NCI-H2227 (cell line): ENCODE data around the gene ANK3.

Source experiments
- DNase-seq: peaks from one replicate; lab custom pipeline; 2025; ENCODE audit not compliant: unreplicated experiment; lab: John Stamatoyannopoulos, UW

The ANK3 gene

DNA sequence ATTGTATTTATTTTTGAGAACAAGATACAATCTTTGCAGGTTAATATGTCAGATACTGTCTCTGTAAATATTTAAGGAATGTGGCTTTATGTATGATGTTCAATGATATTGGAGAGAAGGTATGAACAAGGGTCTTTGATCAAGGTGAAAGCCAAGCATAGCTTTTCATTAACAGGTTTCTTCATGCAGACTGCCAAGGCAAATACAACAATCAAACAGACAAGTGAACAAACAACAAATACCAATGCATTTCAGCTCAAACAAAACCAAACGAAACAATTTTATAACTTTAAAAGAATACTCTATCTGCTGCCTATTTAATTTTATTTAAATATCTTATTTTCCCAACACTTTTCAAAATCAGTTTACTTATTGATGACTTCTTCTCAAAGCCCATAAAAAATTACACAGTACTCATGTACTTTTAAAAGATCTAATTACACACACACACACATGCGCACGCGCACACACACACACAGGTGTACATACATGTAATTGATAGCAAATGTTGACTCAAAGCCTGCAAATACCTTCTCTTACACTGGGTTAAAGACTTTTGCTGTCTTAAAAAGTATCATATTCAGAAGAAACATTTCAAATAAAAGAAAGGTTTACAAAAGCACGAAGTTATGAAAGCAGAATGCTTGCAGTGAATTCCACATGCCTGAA, 282.2 kb downstream of the ANK3 start:
- no peak for DNase-seq

DNA sequence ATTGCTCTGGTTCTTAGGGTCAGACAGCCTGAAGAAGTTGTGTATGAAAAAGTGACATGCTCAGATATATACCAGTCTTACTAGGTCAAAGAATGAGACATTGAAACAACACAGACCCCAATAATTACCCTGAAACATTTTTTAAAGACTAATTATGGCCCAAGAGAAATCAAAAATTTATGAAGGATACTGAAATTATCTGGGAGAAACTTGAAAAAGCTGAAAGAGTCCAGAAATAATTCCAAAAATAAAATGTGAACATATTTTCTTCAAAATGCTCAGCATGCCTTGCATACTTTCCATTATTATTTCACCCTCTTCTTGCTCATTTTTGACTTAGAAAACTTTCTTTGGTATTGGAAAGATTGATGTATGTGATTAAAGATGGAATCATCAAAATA, 284.4 kb downstream of the ANK3 start:
- DNase-seq: no peak

- no peak for DNase-seq
These were observed 287.9 kb downstream of the ANK3 start for GRCh38 chr10:60101821-60102220.

GRCh38 chr10:60099998-60100747, 289.5 kb downstream of the ANK3 start:
- DNase-seq: peak; percentile 60

DNA sequence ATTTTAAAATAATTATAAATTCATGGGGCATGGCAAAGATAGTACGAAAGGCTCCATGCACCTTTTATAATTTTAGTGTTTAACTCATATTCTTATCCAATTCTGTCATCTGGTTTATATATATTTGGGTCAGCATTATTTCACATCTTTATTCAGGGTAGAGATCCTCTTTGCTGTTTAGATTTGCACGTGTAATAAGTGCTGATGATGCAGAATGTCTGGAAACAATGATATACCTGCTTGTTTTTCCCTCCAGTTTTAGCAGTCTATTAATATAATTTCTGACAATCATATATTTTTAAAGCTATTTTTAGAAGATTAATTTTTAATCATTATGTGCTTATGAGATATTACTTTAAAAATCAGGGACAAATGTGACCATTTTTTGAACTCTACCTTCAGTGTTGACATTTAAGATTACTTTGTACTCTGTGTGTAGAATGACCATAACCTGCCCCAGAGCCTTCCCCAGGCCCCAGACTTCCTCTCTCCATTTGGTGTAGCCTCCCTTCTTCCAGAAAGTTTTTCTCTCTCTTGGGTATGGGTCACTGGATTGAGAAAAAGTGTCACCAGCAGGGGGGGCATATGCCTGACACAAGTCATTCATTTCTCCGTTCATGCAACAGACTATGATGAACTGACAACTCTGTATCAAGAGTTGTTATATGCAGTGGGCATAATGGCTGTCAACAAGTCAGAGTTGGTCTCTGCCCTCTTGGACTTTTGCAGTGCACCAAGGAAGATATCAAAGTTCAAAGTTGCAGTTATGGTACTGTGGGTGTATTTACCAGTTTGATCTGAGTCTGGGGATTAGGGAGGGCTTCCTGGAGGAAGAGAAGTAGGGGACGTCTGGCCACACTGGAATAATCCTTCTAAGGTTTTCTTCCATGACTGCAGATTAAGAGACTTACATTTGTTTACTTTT, 290.7 kb downstream of the ANK3 start:
- DNase-seq: no peak

- no peak for DNase-seq
These were observed 292.7 kb downstream of the ANK3 start for GRCh38 chr10:60096761-60097513.

DNA sequence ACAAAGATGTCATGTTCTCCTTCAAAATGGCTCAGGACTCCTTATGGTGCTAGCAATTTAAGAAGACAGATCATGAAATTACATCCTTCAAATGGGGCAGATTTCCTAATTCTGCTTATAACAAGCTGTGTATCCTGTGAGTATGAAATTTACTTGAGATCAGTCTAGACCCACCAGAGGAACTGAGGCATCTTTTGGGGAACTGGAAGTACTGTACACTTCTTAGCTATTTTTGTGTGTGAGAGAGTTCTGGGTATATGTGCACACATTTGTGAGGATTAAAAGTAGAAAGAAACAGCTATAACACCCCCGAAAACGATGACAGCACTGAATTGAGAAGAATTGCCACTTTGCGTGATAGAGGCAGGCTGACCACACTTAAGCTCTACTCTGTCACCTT, 296.4 kb downstream of the ANK3 start:
- no peak for DNase-seq

GRCh38 chr10:60086862-60087261, 302.8 kb downstream of the ANK3 start:
- DNase-seq: no peak

DNA sequence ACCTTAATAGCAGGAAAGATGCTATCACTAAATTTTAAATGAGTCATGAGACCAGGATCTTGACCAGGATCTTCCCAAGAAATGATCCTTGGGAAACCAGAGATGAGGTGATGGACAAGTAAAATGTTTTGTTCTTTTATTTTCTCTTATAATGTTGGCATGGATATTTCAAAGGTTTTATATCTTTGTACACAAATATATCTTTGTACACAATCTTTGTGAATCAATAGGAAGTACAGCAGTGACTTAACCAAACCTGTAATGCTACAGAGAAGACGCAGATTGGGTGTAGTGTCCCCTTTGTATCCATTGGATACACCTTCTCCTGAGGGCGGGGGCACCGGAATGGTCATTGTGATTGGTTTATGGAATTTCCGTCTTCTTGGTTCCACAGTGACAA, 303.3 kb downstream of the ANK3 start:
- no peak for DNase-seq

DNA sequence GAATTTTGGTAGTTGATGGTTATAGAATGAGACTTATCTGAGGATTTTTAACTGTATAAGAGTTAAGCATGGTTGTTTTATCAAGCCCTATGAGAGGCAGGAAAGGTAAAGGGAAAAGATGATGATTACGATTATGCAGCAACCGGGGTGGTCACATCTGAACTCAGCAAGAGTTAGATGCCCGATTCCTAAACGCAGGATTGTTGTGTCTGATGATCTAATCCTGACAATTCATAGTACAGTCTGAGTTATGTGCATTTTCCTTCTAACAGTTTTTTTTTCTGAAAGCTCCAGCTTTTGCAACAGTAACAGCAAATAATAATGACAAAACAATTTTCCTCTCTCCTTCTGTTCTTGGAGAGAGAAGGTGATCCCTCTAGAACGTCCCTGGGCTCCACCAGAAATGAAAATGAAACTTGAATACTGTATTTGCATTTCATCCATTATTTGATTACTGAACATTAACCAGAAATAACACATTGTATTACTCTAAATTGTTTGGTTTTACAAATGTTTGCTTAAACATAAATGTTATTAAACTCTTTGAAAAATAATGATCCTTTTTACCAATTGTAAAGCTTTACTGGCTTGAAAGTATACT, 306.8 kb downstream of the ANK3 start:
- DNase-seq: no peak

DNA sequence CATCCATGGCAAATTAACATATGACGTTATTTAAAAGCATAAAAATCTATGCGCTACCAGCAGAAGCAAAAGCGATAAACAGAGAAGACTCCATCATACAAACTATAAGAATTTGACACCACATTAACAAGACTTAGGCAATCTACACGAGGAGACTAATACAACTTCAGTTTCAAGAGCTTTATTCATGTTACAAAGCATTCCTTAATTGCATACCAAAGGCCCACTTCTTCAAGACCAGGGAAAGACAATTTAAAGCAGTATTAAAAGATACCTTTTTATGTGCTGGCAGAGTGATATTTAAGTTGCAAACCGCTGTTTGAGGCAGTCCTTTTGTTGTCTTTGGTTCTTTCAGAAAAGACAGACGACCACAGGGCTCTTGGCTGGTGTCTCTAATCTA, 307.3 kb downstream of the ANK3 start:
- DNase-seq: no peak

DNA sequence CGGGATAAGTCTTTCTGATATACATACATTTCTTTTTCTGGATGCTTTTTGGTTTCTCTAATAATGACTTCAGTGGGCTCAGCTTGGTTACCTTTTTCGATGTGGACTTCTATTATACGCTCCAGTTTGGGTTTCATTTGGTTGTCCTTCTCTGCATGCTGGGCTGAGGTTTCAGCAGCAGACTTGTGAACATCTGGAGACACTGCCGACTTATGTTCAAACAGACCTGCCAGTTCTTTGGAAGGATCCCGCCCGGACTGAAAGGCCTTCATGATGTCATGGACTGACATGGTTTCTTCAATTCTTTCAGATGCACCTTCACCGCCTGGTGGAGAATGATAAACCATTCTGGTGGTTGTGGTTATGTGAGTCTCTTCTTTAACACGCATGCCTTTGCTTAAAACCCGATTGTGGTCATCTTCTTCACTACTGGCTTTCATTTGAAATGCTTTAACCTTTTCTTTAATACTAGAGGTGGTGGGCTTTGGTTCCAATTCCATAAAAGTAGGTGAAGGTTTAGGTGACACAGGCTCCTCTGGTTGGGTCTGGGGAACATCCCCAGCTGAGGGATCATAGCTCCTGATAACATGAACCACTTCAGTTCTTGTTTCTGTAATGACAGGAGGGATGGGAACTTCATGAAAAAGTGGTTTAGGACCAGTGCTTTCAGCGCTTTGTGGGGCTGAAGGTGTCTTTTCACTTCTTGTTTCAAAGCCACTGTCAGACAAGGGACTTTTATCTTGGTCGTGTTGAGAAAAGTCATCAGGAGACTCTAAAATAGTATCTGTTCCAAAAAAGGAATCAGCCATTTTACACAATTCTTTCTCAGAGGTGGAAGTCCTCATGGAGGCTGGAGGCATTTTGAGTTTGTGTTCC, 315.7 kb downstream of the ANK3 start:
- DNase-seq: no peak

GRCh38 chr10:60073397-60073780, 316.3 kb downstream of the ANK3 start:
- DNase-seq: no peak

DNA sequence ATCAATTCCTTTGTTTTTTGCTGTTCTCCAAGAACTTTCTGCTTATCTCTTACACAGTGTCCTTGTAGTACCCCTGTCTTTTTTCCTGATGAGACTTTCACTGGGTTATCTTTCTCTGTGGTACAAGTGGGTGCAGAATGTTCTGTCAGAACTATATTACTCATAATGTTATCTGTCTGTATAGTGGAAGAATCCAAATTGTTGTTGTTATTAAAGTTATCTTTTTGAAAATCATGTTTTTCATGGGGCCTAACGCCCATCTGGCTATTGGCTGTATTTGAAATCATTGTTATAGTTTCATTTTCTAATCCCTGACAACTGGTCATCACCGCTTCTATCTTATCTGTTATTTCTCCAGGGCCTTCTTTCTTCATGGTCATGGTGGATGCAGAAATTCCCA, 320.4 kb downstream of the ANK3 start:
- DNase-seq: no peak

- DNase-seq: no peak
These were observed 339.3 kb downstream of the ANK3 start for GRCh38 chr10:60050366-60050765.

- DNase-seq: no peak
These were observed 341.6 kb downstream of the ANK3 start for GRCh38 chr10:60048091-60048501.

DNA sequence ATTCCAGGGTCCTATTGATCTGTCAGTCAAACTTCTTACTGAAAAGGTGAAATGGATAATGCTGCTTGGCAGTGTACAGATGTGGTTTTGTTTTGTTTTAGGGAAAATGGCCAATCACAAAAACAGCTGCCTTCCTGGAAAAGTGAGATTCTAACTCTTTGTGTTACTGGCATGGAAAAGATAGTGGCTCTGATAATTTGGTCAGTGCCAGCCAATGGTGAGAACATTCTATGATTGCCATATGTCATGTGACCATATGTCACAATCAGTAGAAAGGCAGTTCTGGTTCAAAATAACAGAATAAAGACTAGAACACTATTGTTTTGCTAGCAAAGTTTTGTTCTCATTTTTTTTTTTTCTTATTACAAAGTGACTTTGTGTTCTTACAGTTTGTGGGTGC, 344.1 kb downstream of the ANK3 start:
- no peak for DNase-seq

- no peak for DNase-seq
These were observed 344.7 kb downstream of the ANK3 start for GRCh38 chr10:60044971-60045370.

GRCh38 chr10:60044242-60044641, 345.4 kb downstream of the ANK3 start:
- DNase-seq: no peak
